GM18873 (cell line): ENCODE data around the gene MUC4.
"Not testable (repeated sequence)": the region's sequence is repeated elsewhere in the genome, so short reads cannot be mapped to it uniquely, and the experiment has no call there.

ENCODE experiments used
- ATAC-seq: cut with Tn5 transposase; IDR thresholded peaks from one replicate; pipeline ENCODE4 v1.9.1; 2021; ENCODE audit warnings: mild to moderate bottlenecking, moderate library complexity, moderate number of reproducible peaks; ENCODE audit not compliant: unreplicated experiment, low FRiP score

The MUC4 gene

GRCh38 chr3:195763076-195763830 is 48.5 kb downstream of the MUC4 start:
- ATAC-seq = no peak

GRCh38 chr3:195762611-195763010 is 49.1 kb downstream of the MUC4 start:
- no peak for ATAC-seq

GRCh38 chr3:195762249-195762585 is 49.5 kb downstream of the MUC4 start:
- ATAC-seq = no peak

- ATAC-seq = no peak
Observed at GRCh38 chr3:195761567-195762248, 50.0 kb downstream of the MUC4 start.

GRCh38 chr3:195761123-195761566 is 50.6 kb downstream of the MUC4 start:
- ATAC-seq = no peak

- ATAC-seq = no peak
Observed at GRCh38 chr3:195760345-195761122, 51.2 kb downstream of the MUC4 start.

- ATAC-seq = no peak
Observed at GRCh38 chr3:195758721-195759353, 52.9 kb downstream of the MUC4 start.

GRCh38 chr3:195757827-195758226 is 53.9 kb downstream of the MUC4 start:
- ATAC-seq = no peak

- no peak for ATAC-seq
Observed at GRCh38 chr3:195757438-195757770, 54.3 kb downstream of the MUC4 start.

GRCh38 chr3:195755791-195756676 is 55.7 kb downstream of the MUC4 start:
- no peak for ATAC-seq

GRCh38 chr3:195755391-195755790 is 56.3 kb downstream of the MUC4 start:
- no peak for ATAC-seq

GRCh38 chr3:195754906-195755305 is 56.8 kb downstream of the MUC4 start:
- no peak for ATAC-seq

GRCh38 chr3:195754141-195754540 is 57.6 kb downstream of the MUC4 start:
- ATAC-seq = no peak

- no peak for ATAC-seq
Observed at GRCh38 chr3:195753581-195753980, 58.1 kb downstream of the MUC4 start.

- no peak for ATAC-seq
Observed at GRCh38 chr3:195752546-195753331, 59.0 kb downstream of the MUC4 start.

GRCh38 chr3:195752066-195752465 is 59.7 kb downstream of the MUC4 start:
- no peak for ATAC-seq

- no peak for ATAC-seq
Observed at GRCh38 chr3:195751560-195751959, 60.2 kb downstream of the MUC4 start.

GRCh38 chr3:195750797-195751520 is 60.8 kb downstream of the MUC4 start:
- no peak for ATAC-seq

GRCh38 chr3:195749101-195749500 is 62.6 kb downstream of the MUC4 start:
- not testable (repeated sequence) for ATAC-seq
